ENCODE data around the gene ZDHHC7. TPM values are rescaled to one million over a fixed set of nuclear protein-coding genes. Genes with fewer than 3 reads are reported as not detected.
A peak's percentile ranks its signal among the peaks of the same experiment; 100 is the strongest.

The ZDHHC7 gene
- total and polyA plus RNA-seq, 9 of the 15 experiments (the other 6 are each of a cell fraction or from before 2014, with no cell fraction given): 1.7 to 49.7 (median 37.4) TPM

DNA sequence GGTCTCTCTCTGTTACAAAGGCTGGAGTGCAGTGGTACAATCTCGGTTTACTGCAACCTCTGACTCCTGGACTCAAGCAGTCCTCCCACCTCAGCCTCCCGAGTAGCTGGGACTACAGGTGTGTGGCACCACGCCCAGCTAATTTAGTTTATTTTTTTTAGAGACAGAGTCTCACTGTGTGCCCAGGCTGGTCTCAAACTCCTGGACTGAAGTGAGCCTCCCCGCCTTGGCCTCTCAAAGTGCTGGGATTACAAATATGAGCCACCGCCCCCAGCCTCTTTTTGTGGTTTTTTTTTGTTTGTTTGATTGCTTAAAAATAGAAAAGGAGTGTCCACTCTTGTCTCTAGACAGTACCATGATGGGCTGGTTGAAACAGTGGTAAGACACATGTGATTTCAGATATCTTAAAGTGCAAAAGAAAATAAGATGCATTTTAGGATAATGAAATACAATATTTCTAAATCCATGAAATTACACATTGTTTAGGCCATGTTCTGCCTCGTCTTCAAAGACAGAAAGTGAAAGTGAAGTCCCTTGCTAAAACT lies 43.7 kb upstream of the ZDHHC7 start (continued):
- TF ChIP-seq, protein P1, sequence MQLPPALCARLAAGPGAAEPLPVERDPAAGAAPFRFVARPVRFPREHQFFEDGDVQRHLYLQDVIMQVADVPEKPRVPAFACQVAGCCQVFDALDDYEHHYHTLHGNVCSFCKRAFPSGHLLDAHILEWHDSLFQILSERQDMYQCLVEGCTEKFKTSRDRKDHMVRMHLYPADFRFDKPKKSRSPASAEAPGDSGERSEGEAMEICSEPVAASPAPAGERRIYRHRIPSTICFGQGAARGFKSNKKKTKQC (CRISPR knock-in tag; IDR thresholded peaks at IDR 0.05): no peak
- TF ChIP-seq PML (IDR thresholded peaks at IDR 0.05; ENCODE audit: low read length) (no peak), HMG20B (CRISPR knock-in tag; IDR thresholded peaks at IDR 0.05) (no peak), ZNF184 (CRISPR knock-in tag; IDR thresholded peaks at IDR 0.05) (no peak), GABPB1 (CRISPR knock-in tag; IDR thresholded peaks at IDR 0.05) (peak; percentile 35; the same call in 1 of the 2 replicates), CBFB (CRISPR knock-in tag; IDR thresholded peaks at IDR 0.05) (no peak), CCAR2 (IDR thresholded peaks at IDR 0.05; ENCODE audit: low read depth, low read length) (no peak), ZNF224 (CRISPR knock-in tag; IDR thresholded peaks at IDR 0.05) (no peak), SMAD1 (IDR thresholded peaks at IDR 0.05; ENCODE audit: low read depth, low read length, partially characterized antibody) (no peak), POLR2A (conservative IDR thresholded peaks at IDR 0.05) (no peak), SIN3A (IDR thresholded peaks at IDR 0.05; ENCODE audit: borderline replicate concordance in 2 of 2, control insufficient read depth in 1 of 2, low read depth in 2 of 2, low read length in 2 of 2) (no peak), HEY1 (CRISPR knock-in tag; IDR thresholded peaks at IDR 0.05; ENCODE audit: borderline replicate concordance) (no peak), ZNF121 (CRISPR knock-in tag; conservative IDR thresholded peaks at IDR 0.05) (no peak), ZNF41 (CRISPR knock-in tag; conservative IDR thresholded peaks at IDR 0.05) (no peak), RFX7 (CRISPR knock-in tag; IDR thresholded peaks at IDR 0.05) (no peak), SNIP1 (IDR thresholded peaks at IDR 0.05; ENCODE audit: low read depth) (no peak), ZNF282 (CRISPR knock-in tag; IDR thresholded peaks at IDR 0.05) (no peak), CREB1 (IDR thresholded peaks at IDR 0.05) (no peak), CREB1 (CRISPR knock-in tag; IDR thresholded peaks at IDR 0.05) (peak; percentile 29; the same call in 1 of the 2 replicates), BACH1 (tag; IDR thresholded peaks at IDR 0.05) (no peak), TSC22D4 (tag; IDR thresholded peaks at IDR 0.05) (no peak), CBFA2T2 (conservative IDR thresholded peaks at IDR 0.05) (no peak), CBX3 (IDR thresholded peaks at IDR 0.05; ENCODE audit: borderline replicate concordance in 1 of 2, low read length in 2 of 2) (0 out of 3 replicates have a peak, but pooled peaks of 1 of the 2 experiments have one; percentile 8), GTF2E2 (tag; IDR thresholded peaks at IDR 0.05) (peak; percentile 74; the same call in 1 of the 2 replicates), MEIS2 (IDR thresholded peaks at IDR 0.05; ENCODE audit: partially characterized antibody) (no peak), DDX20 (tag; IDR thresholded peaks at IDR 0.05; ENCODE audit: low read depth) (0 out of 2 replicates have a peak, but pooled peaks have one; percentile 22), KDM5B (IDR thresholded peaks at IDR 0.05; ENCODE audit: insufficient replicate concordance, low read depth, low read length) (no peak)
- TF ChIP-seq, protein P2, sequence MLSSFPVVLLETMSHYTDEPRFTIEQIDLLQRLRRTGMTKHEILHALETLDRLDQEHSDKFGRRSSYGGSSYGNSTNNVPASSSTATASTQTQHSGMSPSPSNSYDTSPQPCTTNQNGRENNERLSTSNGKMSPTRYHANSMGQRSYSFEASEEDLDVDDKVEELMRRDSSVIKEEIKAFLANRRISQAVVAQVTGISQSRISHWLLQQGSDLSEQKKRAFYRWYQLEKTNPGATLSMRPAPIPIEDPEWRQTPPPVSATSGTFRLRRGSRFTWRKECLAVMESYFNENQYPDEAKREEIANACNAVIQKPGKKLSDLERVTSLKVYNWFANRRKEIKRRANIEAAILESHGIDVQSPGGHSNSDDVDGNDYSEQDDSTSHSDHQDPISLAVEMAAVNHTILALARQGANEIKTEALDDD (IDR thresholded peaks at IDR 0.05): no peak

Data from K562 (cell line).